Endothelial cell of umbilical vein (primary cell): Measurements from ENCODE around the gene ZBTB20. TPM values are rescaled to one million over a fixed set of nuclear protein-coding genes. Genes with fewer than 3 reads are reported as not detected.

Experiments used
- BruUV-seq: library from RNA; stranded (reverse); fragments of 400-500 nt; replicated peaks from 2 replicates; lab custom pipeline; 2021; lab: Mats Ljungman, UMichigan
- CTCF ChIA-PET: fragments of 300-600, 350-600 bp; sonication (Branson Sonifier 250); formaldehyde crosslinking; loops from one replicate; lab custom pipeline; 2021; ENCODE audit warnings: antibody characterized with exemption, inconsistent platforms; lab: Charles Lee
- POLR2A ChIA-PET: fragments of 300-600, 350-600 bp; sonication (Branson Sonifier 250); formaldehyde crosslinking; loops from one replicate; lab custom pipeline; 2021; ENCODE audit warnings: antibody characterized with exemption, inconsistent platforms; lab: Charles Lee
- DNase-seq: peaks from one replicate; pipeline ENCODE4 v3.0.0-alpha.2; 2011; ENCODE audit warnings: low read depth, low spot score
- FAIRE-seq: peaks from 2 replicates; lab custom pipeline; 2011; peaks lifted over from hg19 to GRCh38; lab: Jason Lieb, UNC
- H2AFZ ChIP-seq: 2 replicates; pipeline ENCODE4 v1.6.0; 2012; ENCODE audit warnings: low read depth, low read length, control low read depth, inconsistent platforms
- H3K27ac ChIP-seq: 2 replicates; pipeline ENCODE4 v1.5.1; 2011; ENCODE audit warnings: low read depth, mild to moderate bottlenecking, control low read depth, low read length, moderate library complexity; ENCODE audit not compliant: insufficient read depth
- H3K27me3 ChIP-seq, 2 experiments: 2 replicates each; pipeline versions ENCODE4 v1.6.0 to v1.6.1; 2011; ENCODE audit warnings: low read length in 2 of 2, mixed read lengths in 1 of 2; ENCODE audit not compliant: control insufficient read depth in 2 of 2, insufficient read depth in 2 of 2
- H3K36me3 ChIP-seq, 2 experiments: 2 replicates in 1 of 2; 3 replicates in 1 of 2; pipeline ENCODE4 v1.5.1; 2011; ENCODE audit warnings: low read length in 2 of 2, mild to moderate bottlenecking in 1 of 2, moderate library complexity in 1 of 2; ENCODE audit not compliant: control insufficient read depth in 2 of 2, insufficient read depth in 2 of 2; ENCODE audit errors: extremely low read depth in 1 of 2
- H3K4me1 ChIP-seq: 3 replicates; pipeline ENCODE4 v1.5.1; 2011; ENCODE audit warnings: mild to moderate bottlenecking, low read length; ENCODE audit not compliant: control insufficient read depth, insufficient read depth; ENCODE audit errors: extremely low read depth
- H3K4me2 ChIP-seq: 2 replicates; pipeline ENCODE4 v1.6.1; 2011; ENCODE audit warnings: low read length, control low read depth, mixed read lengths; ENCODE audit not compliant: insufficient read depth
- H3K4me3 ChIP-seq, 3 experiments: fragments of 200-600 bp in 1 of 3; sonication (generic), shearing (Covaris generic) in 1 of 3; replicated peaks in 1 of 3; 2 replicates each; pipeline ENCODE4 v1.5.1; 2011 to 2016; ENCODE audit warnings: control low read depth in 3 of 3, low read length in 3 of 3, mild to moderate bottlenecking in 2 of 3, inconsistent platforms in 1 of 3, low read depth in 1 of 3, moderate library complexity in 1 of 3; ENCODE audit not compliant: insufficient read depth in 1 of 3
- H3K79me2 ChIP-seq: 2 replicates; pipeline ENCODE4 v1.6.0; 2012; ENCODE audit warnings: low read length, inconsistent platforms; ENCODE audit not compliant: control insufficient read depth, insufficient read depth
- H3K9ac ChIP-seq: replicated peaks from 2 replicates; pipeline ENCODE3; 2011; ENCODE audit warnings: low read length, control low read depth; ENCODE audit not compliant: insufficient read depth; ENCODE audit errors: extremely low read depth
- H3K9me1 ChIP-seq: replicated peaks from 3 replicates; pipeline ENCODE4 v1.6.0; 2011; ENCODE audit warnings: mild to moderate bottlenecking, low read length; ENCODE audit not compliant: control insufficient read depth, insufficient read depth; ENCODE audit errors: extremely low read depth
- H3K9me3 ChIP-seq: replicated peaks from 2 replicates; pipeline ENCODE4 v1.5.1; 2012; ENCODE audit warnings: low read length, inconsistent platforms; ENCODE audit not compliant: control insufficient read depth, insufficient read depth
- H4K20me1 ChIP-seq: replicated peaks from 2 replicates; pipeline ENCODE3; 2011; ENCODE audit warnings: mild to moderate bottlenecking, low read length; ENCODE audit not compliant: control insufficient read depth, insufficient read depth; ENCODE audit errors: extremely low read depth
- CTCF ChIP-seq, 2 donors: IDR thresholded peaks; 1 replicate in 1 of 2; 2 replicates in 1 of 2; pipeline ENCODE4 v1.5.1; 2011; ENCODE audit warnings: low read length in 2 of 2, mild to moderate bottlenecking in 2 of 2, moderate library complexity in 2 of 2, control low read depth in 1 of 2, inconsistent platforms in 1 of 2, low read depth in 1 of 2; ENCODE audit not compliant: insufficient read depth in 1 of 2; ENCODE audit errors: extremely low read depth in 1 of 2
- EZH2 ChIP-seq: IDR thresholded peaks from 2 replicates; pipeline ENCODE4 v1.6.1; 2012; ENCODE audit warnings: borderline replicate concordance, low read depth, mild to moderate bottlenecking, moderate library complexity, low read length, inconsistent platforms; ENCODE audit not compliant: severe bottlenecking
- FOS ChIP-seq: IDR thresholded peaks from 2 replicates; pipeline ENCODE4 v1.6.1; 2011; ENCODE audit warnings: mild to moderate bottlenecking, low read length, moderate library complexity, borderline replicate concordance; ENCODE audit not compliant: insufficient read depth
- GATA2 ChIP-seq: IDR thresholded peaks from 2 replicates; pipeline ENCODE4 v1.7.0; 2011; ENCODE audit warnings: low read depth, mild to moderate bottlenecking, moderate library complexity, mixed read lengths, low read length; ENCODE audit not compliant: insufficient read length, insufficient read depth
- JUN ChIP-seq: IDR thresholded peaks from 2 replicates; pipeline ENCODE4 v1.6.1; 2011; ENCODE audit warnings: borderline replicate concordance, low read depth; ENCODE audit not compliant: insufficient read length, insufficient read depth
- MAX ChIP-seq: IDR thresholded peaks from 2 replicates; pipeline ENCODE4 v1.6.1; 2011; ENCODE audit not compliant: insufficient read depth, insufficient read length
- MYC ChIP-seq: IDR thresholded peaks from one replicate; pipeline ENCODE4 v1.6.1; 2011; ENCODE audit warnings: mild to moderate bottlenecking, low read depth, low read length
- POLR2A ChIP-seq: IDR thresholded peaks from 2 replicates; pipeline ENCODE4 v1.6.1; 2012; ENCODE audit warnings: low read depth, mild to moderate bottlenecking, control low read depth, low read length
- POLR2AphosphoS5 ChIP-seq: IDR thresholded peaks from 2 replicates; pipeline ENCODE4 v1.6.1; 2012; ENCODE audit warnings: low read depth, mild to moderate bottlenecking, control low read depth, low read length, moderate library complexity; ENCODE audit not compliant: insufficient read depth
- dilution Hi-C: fragments of 300-500 bp; cut with MboI; formaldehyde crosslinking; loops from one replicate; pipeline ENCODE4 v1.15.0; 2019; ENCODE audit warnings: low sequenced_read_pairs; ENCODE audit not compliant: extremely low pct_ligation_motif_present
- intact Hi-C: fragments of 100-400 bp; cut with micrococcal nuclease; formaldehyde crosslinking; loops from one replicate; pipeline ENCODE4 v1.10.0; 2022
- polyA plus RNA-seq, 4 experiments: library from polyadenylated mRNA; depleted of rRNA in 3 of 4; stranded (reverse) in 3 of 4; unstranded in 1 of 4; fragments of >200 nt; gene quantifications; 2 replicates each; pipeline versions ENCODE4 v1.2.1 to v1.2.3, GENCODE V29; 2011 to 2012; ENCODE audit warnings: missing spikeins in 1 of 4
- total RNA-seq: library from RNA; stranded (reverse); gene quantifications from 2 replicates; pipeline ENCODE4 v1.2.3, GENCODE V29; 2021

ZBTB20 gene
- total and polyA plus RNA-seq, 2 donors (not counting 3 experiments of a cell fraction or from before 2014, with no cell fraction given): 2.1 to 20.5 TPM

- Histone ChIP-seq H3K27ac (no peak overlapping the region), H3K27me3 (no peaks in the 10 kb centered on the region), H4K20me1 (no peaks in the 10 kb centered on the region), H3K9me3 (no peaks in the 10 kb centered on the region), H3K79me2 (no peaks in the 10 kb centered on the region), H3K4me1 (no peaks in the 10 kb centered on the region), H2AFZ (no peak overlapping the region), H3K9me1 (no peaks in the 10 kb centered on the region), H3K36me3 (no peaks in the 10 kb centered on the region), H3K9ac (no peak overlapping the region), H3K4me2 (no peak overlapping the region), H3K4me3 (no peak overlapping the region)
- BruUV-seq: no TSS peak
- intact Hi-C loops (no loop called here), dilution Hi-C loops (no loop called here)
- no peak for DNase-seq
- TF ChIP-seq MYC (no peak), EZH2 (no peak), FOS (no peak), CTCF (IDR thresholded peaks at IDR 0.05; ENCODE audit: extremely low read depth in 1 of 2, insufficient read depth in 1 of 2, low read depth in 1 of 2, low read length in 2 of 2) (no peak), JUN (no peak), POLR2AphosphoS5 (no peak), GATA2 (no peak), POLR2A (no peak), MAX (no peak)
- FAIRE-seq: no peak
- CTCF ChIA-PET: no interaction called here
- POLR2A ChIA-PET: no interaction called here
Measured at GRCh38 chr3:114600571-114600970, 546.5 kb downstream of the ZBTB20 start.
